Adipose tissue (tissue), 3 donors: ENCODE data around the gene NVL. TPM values are rescaled to one million over a fixed set of nuclear protein-coding genes. Genes with fewer than 3 reads are reported as not detected.

Source experiments
- H3K27ac ChIP-seq: one replicate; pipeline ENCODE4 v1.5.1; 2013; ENCODE audit warnings: low read depth, low read length
- WGBS, 3 donors: extraction: QIAGEN DNeasy Blood & Tissue Kit; methylation state at CpG; one replicate each; pipeline ENCODE4 v1.1.7; 2013; 5-methylcytosine and 5-hydroxymethylcytosine counted together
- polyA plus RNA-seq, 3 donors: library from polyadenylated mRNA; stranded (reverse); fragments of 200-250 nt; gene quantifications; one replicate each; pipeline ENCODE4 v1.2.3, GENCODE V29; 2013
- donor health status: healthy with polysubstance abuse.
- donor health status: Bipolar disorder and iron deficiency.
- donor health status: healthy.

NVL gene
- polyA plus RNA-seq, 3 donors: 9.1 to 16.2 (median 10.5) TPM

- H3K27ac ChIP-seq: no peak overlapping the region
- 93 to 100% (median 97%) methylated on average over 1 of the region's 1 CpG for WGBS, 3 donors
Observed at GRCh38 chr1:224258351-224258750, 71.6 kb downstream of the NVL start.

- 70 to 77% (median 71%) methylated on average over 3 of the region's 3 CpGs for WGBS, 3 donors
- H3K27ac ChIP-seq: no peak overlapping the region
Observed at GRCh38 chr1:224256640-224257039, 73.3 kb downstream of the NVL start.

- H3K27ac ChIP-seq: no peak overlapping the region
- WGBS, 3 donors: 80 to 100% (median 100%) methylated on average over 1 of the region's 1 CpG
Observed at GRCh38 chr1:224253721-224254120, 76.3 kb downstream of the NVL start.

- no peak overlapping the region for H3K27ac ChIP-seq
Observed at GRCh38 chr1:224252479-224252878, 77.5 kb downstream of the NVL start.

GRCh38 chr1:224251741-224252146 is 78.2 kb downstream of the NVL start:
- no peak overlapping the region for H3K27ac ChIP-seq
- 73 to 95% (median 76%) methylated on average over 5 of the region's 5 CpGs for WGBS, 3 donors

- 10 to 62% (median 30%) methylated on average over 1 of the region's 1 CpG for WGBS, 3 donors
- no peak overlapping the region for H3K27ac ChIP-seq
Observed at GRCh38 chr1:224245188-224245587, 84.8 kb downstream of the NVL start.

- 74 to 84% (median 74%) methylated on average over 3 of the region's 3 CpGs for WGBS, 3 donors
- no peak overlapping the region for H3K27ac ChIP-seq
Observed at GRCh38 chr1:224238756-224239155, 91.2 kb downstream of the NVL start.

- H3K27ac ChIP-seq: no peak overlapping the region
Observed at GRCh38 chr1:224238212-224238611, 91.8 kb downstream of the NVL start.

GRCh38 chr1:224237119-224237881 is 92.7 kb downstream of the NVL start:
- 84 to 89% (median 84%) methylated on average over 11 of the region's 11 CpGs for WGBS, 3 donors
- no peak overlapping the region for H3K27ac ChIP-seq

More at GRCh38 chr1:224238212-224238611, 91.8 kb downstream of the NVL start:
- 84 to 94% (median 93%) methylated on average over 9 of the region's 9 CpGs for WGBS, 3 donors

- WGBS, 3 donors: 77 to 88% (median 82%) methylated on average over 2 of the region's 2 CpGs
- no peak overlapping the region for H3K27ac ChIP-seq
Observed at GRCh38 chr1:224235813-224236493, 94.0 kb downstream of the NVL start.

- no peak overlapping the region for H3K27ac ChIP-seq
Observed at GRCh38 chr1:224234017-224234416, 96.0 kb downstream of the NVL start.

GRCh38 chr1:224226849-224227502 is 103.0 kb downstream of the NVL start:
- no peak overlapping the region for H3K27ac ChIP-seq
- 92 to 95% (median 94%) methylated on average over 6 of the region's 6 CpGs for WGBS, 3 donors

GRCh38 chr1:224223819-224224714 is 105.9 kb downstream of the NVL start:
- H3K27ac ChIP-seq: no peak overlapping the region
- WGBS, 3 donors: 64 to 77% (median 71%) methylated on average over 12 of the region's 12 CpGs

GRCh38 chr1:224219612-224220059 is 110.3 kb downstream of the NVL start:
- whole genome bisulfite sequencing, 3 donors: 35 to 67% (median 63%) methylated on average over 7 of the region's 7 CpGs
- no peak overlapping the region for H3K27ac ChIP-seq

GRCh38 chr1:224219011-224219611 is 110.9 kb downstream of the NVL start:
- WGBS, 3 donors: 79 to 89% (median 88%) methylated on average over 5 of the region's 5 CpGs
- no peak overlapping the region for H3K27ac ChIP-seq

- H3K27ac ChIP-seq: no peak overlapping the region
- WGBS, 3 donors: 79 to 82% (median 82%) methylated on average over 9 to 11 of the region's 11 CpGs
Observed at GRCh38 chr1:224217655-224218623, 112.0 kb downstream of the NVL start.

- 94 to 98% (median 95%) methylated on average over 8 of the region's 8 CpGs for WGBS, 3 donors
- H3K27ac ChIP-seq: no peak overlapping the region
Observed at GRCh38 chr1:224216382-224216781, 113.6 kb downstream of the NVL start.
